NT2/D1 (cell line): ENCODE results near the gene CCDC117.

Source experiments
- SUZ12 ChIP-seq: IDR thresholded peaks from 2 replicates; pipeline ENCODE4 v1.6.1; 2011; ENCODE audit not compliant: insufficient read length, insufficient read depth; ENCODE audit errors: extremely low read depth
- YY1 ChIP-seq: IDR thresholded peaks from 2 replicates; pipeline ENCODE4 v1.6.1; 2011; ENCODE audit not compliant: insufficient read length, insufficient read depth
- ZNF274 ChIP-seq: IDR thresholded peaks from 2 replicates; pipeline ENCODE4 v1.6.1; 2011; ENCODE audit warnings: mild to moderate bottlenecking, low read depth, low read length

- no peak for TF ChIP-seq YY1
- TF ChIP-seq SUZ12, result no peak
- TF ChIP-seq ZNF274, result no peak
Measured at GRCh38 chr22:28826921-28827320, 54.4 kb downstream of the CCDC117 start.
